ENCODE data around the gene ANKLE2.
"Not testable (repeated sequence)": the region's sequence is repeated elsewhere in the genome, so short reads cannot be mapped to it uniquely, and the experiment has no call there.

The ANKLE2 gene

DNA sequence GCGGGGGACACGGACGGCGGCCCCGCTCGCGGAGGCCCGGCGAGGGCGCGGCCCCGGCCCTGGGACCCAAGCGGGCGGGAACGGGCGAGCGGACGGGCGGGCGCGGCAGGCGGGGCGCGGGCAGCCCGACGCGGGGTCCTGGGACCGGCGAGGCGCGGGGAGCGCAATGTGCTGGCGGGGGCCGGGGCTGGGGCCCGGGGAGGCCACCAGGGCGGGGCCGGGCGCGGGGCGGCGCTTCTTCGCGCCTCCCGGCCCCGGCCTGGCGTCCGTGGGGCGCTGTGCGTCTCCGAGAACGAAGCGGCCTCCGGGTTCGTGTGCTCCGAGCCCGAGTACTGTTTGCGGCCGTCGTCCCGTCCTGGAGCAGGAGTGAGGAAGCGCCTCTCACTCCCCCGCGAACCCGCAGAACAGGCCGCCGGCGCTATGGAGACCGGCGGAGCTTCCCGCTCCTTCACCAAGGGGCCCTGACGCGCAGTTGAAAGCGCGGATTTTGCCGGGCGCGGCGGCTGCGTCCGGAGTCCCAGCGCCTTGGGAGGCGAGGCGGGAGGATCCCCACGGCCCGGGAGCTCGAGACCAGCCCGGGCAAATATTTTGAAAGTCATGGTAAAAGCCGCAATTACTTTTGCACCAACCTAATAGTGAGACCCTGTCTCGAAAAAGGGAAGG, 420 bp upstream of the ANKLE2 start:
- TF ChIP-seq, protein P1, sequence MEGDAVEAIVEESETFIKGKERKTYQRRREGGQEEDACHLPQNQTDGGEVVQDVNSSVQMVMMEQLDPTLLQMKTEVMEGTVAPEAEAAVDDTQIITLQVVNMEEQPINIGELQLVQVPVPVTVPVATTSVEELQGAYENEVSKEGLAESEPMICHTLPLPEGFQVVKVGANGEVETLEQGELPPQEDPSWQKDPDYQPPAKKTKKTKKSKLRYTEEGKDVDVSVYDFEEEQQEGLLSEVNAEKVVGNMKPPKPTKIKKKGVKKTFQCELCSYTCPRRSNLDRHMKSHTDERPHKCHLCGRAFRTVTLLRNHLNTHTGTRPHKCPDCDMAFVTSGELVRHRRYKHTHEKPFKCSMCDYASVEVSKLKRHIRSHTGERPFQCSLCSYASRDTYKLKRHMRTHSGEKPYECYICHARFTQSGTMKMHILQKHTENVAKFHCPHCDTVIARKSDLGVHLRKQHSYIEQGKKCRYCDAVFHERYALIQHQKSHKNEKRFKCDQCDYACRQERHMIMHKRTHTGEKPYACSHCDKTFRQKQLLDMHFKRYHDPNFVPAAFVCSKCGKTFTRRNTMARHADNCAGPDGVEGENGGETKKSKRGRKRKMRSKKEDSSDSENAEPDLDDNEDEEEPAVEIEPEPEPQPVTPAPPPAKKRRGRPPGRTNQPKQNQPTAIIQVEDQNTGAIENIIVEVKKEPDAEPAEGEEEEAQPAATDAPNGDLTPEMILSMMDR (conservative IDR thresholded peaks at IDR 0.05; ENCODE audit: control insufficient read depth, insufficient read depth, low read depth, low read length) = no peak
- H3K4me3 ChIP-seq (ENCODE audit: control insufficient read depth, low read depth, low read length) = peak overlapping the region; percentile 58
- peak; percentile 87 for DNase-seq (ENCODE audit: low read depth)

DNA sequence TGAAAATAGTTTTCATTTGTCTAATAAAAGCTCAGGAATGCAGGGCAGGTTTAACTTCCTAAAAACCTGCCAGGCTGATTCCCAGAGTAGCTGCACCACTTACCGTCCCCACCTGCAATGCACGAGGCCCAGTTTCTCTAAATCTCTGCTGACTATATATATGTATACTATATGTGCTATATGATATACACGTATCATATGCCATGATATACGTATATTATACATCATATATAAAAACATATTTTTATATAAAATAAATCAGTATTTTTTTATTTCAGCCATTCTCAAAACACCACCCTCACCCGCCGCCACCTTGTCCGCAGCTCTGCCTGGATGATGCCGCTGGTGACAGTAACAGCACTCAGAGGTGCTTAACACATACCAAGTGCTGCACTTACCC, 2.3 kb downstream of the ANKLE2 start:
- TF ChIP-seq, protein P1 (conservative IDR thresholded peaks at IDR 0.05; ENCODE audit: control insufficient read depth, insufficient read depth, low read depth, low read length) = no peak

DNA sequence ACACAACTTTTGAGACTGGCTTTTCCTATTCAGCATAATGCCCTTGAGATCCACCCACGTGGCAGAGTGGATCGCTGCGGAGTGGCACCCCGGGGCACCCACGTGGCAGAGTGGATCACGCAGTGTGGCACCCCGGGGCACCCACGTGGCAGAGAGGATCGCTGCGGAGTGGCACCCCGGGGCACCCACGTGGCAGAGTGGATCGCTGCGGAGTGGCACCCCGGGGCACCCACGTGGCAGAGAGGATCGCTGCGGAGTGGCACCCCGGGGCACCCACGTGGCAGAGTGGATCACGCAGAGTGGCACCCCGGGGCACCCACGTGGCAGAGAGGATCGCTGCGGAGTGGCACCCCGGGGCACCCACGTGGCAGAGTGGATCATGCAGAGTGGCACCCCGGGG, 2.8 kb downstream of the ANKLE2 start:
- not testable (repeated sequence) for DNase-seq (ENCODE audit: low read depth); H3K4me3 ChIP-seq (ENCODE audit: control insufficient read depth, low read depth, low read length)

More for the DNA sequence above, 2.3 kb downstream of the ANKLE2 start:
- no peak overlapping the region for H3K4me3 ChIP-seq (ENCODE audit: control insufficient read depth, low read depth, low read length)
- DNase-seq (ENCODE audit: low read depth) = no peak

DNA sequence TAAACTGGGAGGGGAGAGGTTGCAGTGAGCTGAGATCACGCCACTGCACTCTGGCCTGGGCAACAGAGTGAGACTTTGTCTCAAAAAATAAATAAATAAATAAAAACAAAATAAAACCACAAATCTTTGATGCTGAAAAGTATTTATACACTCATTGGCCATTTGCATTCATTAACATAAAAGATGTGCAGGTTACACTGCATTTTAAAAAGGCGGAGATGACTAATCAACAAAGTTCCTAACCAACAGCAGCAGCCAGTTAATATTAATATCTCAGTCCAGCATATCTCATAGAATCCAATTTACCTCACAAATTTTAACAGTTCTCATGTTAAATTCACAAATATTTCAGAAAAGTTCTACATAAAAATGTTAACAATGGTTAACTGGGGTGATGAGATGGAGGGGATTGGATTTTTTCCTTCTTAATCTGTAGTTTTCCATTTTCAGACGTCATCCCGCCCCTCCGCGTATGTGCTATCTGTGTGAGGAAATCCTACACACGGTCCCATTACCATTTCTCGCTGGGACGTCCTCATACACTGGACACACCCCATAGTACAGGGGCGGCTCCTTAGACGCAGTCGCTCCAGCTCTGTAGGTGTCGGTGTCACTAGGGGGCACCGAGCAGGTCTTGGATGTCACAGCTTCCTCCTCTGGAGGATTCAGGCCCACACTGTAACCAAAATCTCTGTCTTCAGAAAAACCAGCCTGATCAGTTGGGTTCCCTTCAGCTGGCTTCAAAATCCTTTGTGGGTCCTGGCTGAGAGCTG, 7.3 kb downstream of the ANKLE2 start:
- TF ChIP-seq, protein P1 (conservative IDR thresholded peaks at IDR 0.05; ENCODE audit: control insufficient read depth, insufficient read depth, low read depth, low read length) = no peak
- no peak for DNase-seq (ENCODE audit: low read depth)
- no peak overlapping the region for H3K4me3 ChIP-seq (ENCODE audit: control insufficient read depth, low read depth, low read length)

DNA sequence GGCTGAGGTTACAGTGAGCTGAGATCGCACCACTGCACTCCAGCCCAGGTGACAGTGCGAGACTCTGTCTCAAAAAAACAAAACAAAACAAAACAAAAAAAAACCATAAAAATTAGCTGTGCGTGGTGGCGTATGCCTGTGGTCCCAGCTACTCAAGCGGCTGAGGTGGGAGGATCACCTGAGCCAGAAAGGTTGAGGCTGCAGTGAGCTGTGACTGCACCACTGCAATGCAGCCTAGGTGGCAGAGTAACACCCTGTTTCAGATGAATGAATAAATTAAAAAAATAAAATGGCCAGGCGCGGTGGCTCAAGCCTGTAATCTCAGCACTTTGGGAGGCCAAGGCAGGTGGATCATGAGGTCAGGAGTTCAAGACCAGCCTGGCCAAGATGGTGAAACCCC, 8.0 kb downstream of the ANKLE2 start:
- not testable (repeated sequence) for DNase-seq (ENCODE audit: low read depth); H3K4me3 ChIP-seq (ENCODE audit: control insufficient read depth, low read depth, low read length)

DNA sequence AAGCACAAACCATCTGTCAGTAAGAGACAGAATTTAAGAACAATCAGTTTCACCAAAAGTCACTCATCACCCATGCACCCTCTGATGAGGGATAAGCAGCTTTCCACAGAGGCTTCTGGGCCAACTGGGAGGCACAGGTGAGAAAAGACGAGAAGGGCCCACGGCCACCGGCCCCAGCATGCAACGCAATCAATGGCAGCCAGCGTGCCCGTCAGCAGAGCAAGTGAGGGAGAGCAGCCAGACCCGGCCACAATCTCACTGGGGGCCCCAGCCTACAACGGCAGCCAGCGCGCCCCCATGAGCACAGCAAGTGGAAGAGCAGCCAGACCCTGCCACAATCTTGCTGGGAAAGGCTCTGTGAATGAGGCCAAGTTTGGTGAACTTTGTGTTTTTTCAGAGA, 13.3 kb downstream of the ANKLE2 start:
- TF ChIP-seq, protein P1 (conservative IDR thresholded peaks at IDR 0.05; ENCODE audit: control insufficient read depth, insufficient read depth, low read depth, low read length) = no peak

DNA sequence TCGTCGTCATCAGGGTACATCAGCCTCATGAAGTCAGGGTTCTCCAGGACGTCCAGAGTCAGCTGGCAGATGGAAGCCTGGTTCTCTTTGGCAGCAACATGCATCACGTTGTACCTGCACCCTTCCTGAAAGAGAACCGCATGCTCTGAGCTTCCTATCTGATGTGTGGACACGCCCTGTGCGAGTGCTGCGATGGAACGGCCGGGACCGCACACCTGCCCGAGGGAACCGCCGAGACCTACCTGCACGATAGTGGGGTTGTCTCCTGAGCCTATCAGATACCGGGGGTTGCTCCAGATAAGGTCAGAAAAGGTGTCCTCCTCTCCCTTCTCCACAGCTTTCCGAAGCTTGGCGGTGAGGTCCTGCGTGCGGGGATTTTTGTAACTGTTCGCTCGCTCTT, 13.7 kb downstream of the ANKLE2 start:
- TF ChIP-seq, protein P1 (conservative IDR thresholded peaks at IDR 0.05; ENCODE audit: control insufficient read depth, insufficient read depth, low read depth, low read length) = no peak
- DNase-seq (ENCODE audit: low read depth) = no peak
- H3K4me3 ChIP-seq (ENCODE audit: control insufficient read depth, low read depth, low read length) = no peak overlapping the region

More for the DNA sequence above, 13.3 kb downstream of the ANKLE2 start:
- no peak overlapping the region for H3K4me3 ChIP-seq (ENCODE audit: control insufficient read depth, low read depth, low read length)
- no peak for DNase-seq (ENCODE audit: low read depth)
